Lower leg skin (tissue), 3 donors: ENCODE results near the gene SHROOM3.

Source experiments
- CTCF ChIP-seq, 3 donors: fragments of 450-650 bp; IDR thresholded peaks; one replicate each; pipeline ENCODE4 v1.5.1; 2016; ENCODE audit warnings: antibody characterized with exemption in 3 of 3, mild to moderate bottlenecking in 3 of 3, moderate library complexity in 2 of 3
- POLR2A ChIP-seq, 2 donors: fragments of 450-650 bp; IDR thresholded peaks; one replicate each; pipeline ENCODE4 v1.6.1; 2016 to 2017; ENCODE audit warnings: antibody characterized with exemption in 2 of 2, mild to moderate bottlenecking in 1 of 2, moderate library complexity in 1 of 2

- TF ChIP-seq POLR2A (IDR thresholded peaks at IDR 0.05): no peak
- TF ChIP-seq CTCF (IDR thresholded peaks at IDR 0.05): no peak
Measured at GRCh38 chr4:76699751-76700310, 264.8 kb downstream of the SHROOM3 start.
